Activated CD4-positive, CD25-positive, alpha-beta regulatory T cell treated with anti-CD3 and anti-CD28 coated beads, Interleukin-2, amount 50 U/mL, for 16 hours (primary cell): Measurements from ENCODE around the gene IFNGR1.
"Not testable (repeated sequence)": the region's sequence is repeated elsewhere in the genome, so short reads cannot be mapped to it uniquely, and the experiment has no call there.

Experiments
- DNase-seq: peaks from one replicate; pipeline ENCODE4 v3.0.0-alpha.2; 2020; ENCODE audit warnings: low read depth, low spot score

The IFNGR1 gene

GRCh38 chr6:137236581-137237355 is 17.6 kb upstream of the IFNGR1 start:
- no peak for DNase-seq

DNA sequence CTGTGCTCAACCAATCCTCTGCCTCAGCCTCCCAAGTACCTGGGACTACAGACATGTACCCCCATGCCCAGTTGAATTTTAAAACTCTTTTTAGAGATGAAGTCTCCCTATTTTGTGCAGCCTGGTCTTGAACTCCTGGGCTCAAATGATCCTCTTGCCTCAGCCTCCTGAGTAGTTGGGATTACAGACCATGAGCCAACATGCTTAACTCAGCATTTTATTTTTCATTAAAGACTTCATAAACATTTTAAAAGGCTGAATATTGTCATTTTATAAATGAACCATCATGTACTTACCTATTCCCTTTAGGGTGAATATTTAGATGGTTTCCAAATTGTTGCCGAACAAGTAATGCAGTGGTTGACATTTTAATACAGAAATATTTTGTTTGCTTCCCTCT is 16.5 kb upstream of the IFNGR1 start:
- DNase-seq, result no peak

- DNase-seq, result no peak
Measured at GRCh38 chr6:137233911-137234863, 15.0 kb upstream of the IFNGR1 start.

GRCh38 chr6:137231895-137232294 is 12.7 kb upstream of the IFNGR1 start:
- DNase-seq, result no peak

GRCh38 chr6:137230956-137231555 is 11.9 kb upstream of the IFNGR1 start:
- no peak for DNase-seq

DNA sequence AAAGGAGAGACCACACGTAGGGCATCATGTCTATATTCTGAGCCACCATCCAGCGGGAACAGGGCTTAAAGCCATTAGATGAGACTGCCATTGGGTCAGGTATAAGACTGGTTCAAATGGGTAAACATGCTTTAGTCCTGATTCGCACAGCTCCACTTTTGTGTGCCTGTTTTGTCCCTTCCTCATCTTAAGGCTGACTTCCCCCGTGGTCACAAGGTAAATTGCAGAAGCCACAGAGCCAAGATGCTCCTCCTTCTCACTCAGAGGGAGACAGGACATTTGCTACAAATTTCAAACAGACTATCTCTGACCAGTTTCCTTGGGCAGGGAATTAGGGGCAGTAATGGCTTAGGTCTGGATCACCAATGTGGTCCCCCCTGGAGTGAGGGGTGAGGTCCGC is 11.4 kb upstream of the IFNGR1 start:
- DNase-seq, result no peak

- DNase-seq, result no peak
Measured at GRCh38 chr6:137229075-137229759, 10.0 kb upstream of the IFNGR1 start.

- DNase-seq, result no peak
Measured at GRCh38 chr6:137227871-137228302, 8.7 kb upstream of the IFNGR1 start.

DNA sequence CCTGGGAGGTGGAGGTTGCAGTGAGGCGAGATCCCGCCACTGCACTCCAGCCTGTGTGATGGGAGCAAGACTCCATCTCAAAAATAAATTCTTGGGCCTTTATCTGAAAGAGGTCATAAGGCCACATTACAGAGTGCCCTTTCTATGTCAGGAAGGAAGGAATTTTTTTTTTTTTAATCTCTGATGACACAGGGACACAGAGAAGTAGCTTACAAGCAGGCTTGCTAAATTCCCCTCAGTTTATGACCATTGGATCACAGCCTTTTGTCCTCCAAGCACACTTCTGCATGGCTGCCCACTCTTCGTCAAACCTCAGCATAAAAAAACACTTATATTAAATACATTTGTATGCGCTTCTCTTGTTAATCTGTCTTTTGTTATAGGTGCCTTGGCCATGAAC is 7.5 kb upstream of the IFNGR1 start:
- DNase-seq, result no peak

- DNase-seq, result no peak
Measured at GRCh38 chr6:137224799-137225198, 5.6 kb upstream of the IFNGR1 start.

DNA sequence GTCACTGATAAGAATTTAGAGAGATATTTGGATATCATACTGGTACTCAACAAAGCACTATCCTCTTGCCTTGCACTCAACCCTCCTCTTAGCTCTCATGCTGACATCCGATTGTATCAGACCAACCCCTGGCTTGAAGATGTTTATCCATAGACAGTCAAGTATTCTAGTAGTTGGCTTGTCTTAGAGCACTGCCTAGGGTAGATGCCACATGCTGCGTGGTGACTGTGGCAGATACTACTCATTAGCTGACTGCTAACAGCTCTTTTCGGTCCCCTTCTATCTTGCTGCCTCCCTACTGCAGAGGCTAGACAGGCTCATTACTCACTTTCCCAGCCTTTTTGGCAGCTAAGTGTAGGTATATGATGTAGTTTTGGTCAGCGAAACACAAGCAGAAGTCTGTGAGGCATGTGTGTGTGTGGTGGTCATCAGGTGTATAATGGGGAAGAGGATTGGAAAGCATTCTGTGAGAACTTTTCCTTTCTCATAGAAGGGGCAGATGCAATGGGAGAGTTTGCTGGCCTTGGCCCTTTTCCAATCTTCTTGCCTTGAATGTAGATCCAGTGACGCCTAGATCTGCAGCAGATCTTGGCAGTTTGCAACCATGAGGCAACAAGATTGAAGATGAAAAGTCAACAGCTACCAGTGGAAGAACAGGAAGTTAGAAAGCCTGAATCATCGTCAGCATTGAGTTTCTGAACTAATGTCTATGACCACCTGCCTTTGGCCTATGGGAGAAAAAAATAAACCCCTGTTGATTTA is 4.4 kb upstream of the IFNGR1 start:
- DNase-seq, result no peak

DNA sequence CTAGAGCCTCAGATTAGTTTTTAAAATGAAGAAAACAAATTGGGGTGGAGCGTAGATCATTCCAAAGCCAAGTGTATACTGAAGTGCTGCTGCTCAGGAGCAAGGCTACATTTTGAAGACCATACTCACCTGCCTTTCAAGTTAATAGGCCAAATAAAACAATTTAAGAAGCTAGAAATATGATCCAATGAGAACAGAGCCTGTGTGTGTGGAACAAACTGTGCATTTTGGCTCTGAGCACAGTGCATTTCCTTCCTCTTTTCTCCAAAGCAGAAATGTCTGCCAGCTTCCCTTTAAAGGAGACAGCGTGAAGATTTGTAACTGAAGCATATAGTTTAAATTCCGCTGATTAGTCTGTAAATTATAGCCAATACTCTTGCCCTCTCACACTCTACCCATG is 3.2 kb upstream of the IFNGR1 start:
- DNase-seq, result no peak

GRCh38 chr6:137219664-137220252 is 573 bp upstream of the IFNGR1 start:
- DNase-seq, result no peak

DNA sequence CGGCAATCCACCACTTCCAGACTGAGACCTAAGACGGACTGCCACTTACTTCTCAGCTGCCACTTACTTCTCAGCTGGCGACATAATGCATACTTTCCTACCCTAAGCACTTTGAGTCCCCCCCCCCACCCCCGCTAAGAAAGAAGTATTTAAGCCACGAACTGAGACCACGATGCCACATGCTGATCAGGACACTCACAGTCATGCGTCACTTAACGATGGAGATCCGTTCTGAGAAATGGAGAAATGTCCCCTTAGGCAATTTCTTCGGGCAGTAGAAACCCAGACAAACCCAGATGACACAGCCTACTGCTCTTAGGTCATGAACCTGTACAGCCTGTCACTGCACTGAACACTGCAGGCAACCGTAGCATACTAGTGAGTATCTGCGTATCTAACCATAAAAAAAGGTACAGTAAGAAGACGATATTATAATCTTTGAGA is 690 bp downstream of the IFNGR1 start:
- DNase-seq, result no peak

DNA sequence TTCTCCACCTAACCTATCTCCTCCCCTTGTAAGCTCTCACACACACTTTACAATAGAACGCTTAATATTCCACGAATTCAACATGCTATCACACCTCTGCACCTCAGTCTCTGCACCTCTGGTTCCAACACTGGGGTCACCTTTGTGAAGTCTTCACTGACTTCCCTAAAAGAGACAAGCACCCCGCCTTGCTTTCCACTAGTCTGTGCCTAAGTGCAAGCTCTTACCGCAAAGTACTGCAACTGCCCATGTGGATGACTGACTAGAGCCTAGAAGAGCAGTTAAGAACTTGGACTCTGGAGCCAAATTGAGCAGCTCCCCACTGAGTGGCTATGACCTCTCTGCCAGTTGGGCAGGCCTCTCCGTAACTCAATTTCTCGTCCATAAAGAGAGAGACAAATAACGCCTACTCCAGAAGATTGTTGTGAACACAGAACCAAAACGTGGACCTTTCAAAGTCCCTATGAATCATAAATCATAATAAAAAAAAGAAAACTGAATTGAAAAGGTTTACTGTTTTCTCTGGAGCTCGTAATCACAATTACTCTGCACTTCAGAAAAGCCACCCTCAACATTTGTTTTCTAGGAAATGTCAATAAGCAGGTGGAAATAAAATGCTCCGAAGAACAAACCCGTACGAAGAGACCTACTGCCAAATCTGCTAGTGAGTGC is 1.2 kb downstream of the IFNGR1 start:
- no peak for DNase-seq

DNA sequence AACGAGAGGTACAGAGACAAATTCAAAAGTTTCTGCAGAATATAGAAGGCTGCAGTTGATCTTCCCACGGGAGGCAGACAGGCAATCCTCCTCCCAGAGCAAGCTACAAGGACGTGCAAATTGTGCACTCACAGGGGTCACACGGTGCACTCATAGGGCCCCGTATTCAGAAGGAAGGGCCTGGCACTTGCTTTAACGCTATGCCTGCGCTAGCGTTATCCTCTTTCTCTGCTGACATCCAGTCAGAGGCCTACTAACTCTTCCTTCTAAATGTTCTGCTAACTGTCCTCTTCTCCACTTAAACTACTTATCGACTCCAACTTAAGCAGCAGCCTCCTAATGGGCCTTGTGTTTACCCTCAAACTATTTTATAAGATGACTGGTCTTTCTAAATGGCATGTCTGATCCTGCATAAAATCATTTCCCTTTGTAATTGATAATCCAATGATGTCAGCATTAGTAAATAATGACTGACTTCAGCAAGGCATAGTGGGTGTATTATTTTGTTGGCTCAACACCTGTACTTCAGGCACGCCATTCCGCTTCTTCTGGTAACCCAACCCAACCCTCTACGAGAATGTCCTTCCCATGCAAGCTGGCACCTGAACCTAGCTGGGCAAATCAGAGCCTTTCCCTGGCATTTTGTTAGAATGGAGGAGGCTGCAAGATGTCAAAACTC is 2.2 kb downstream of the IFNGR1 start:
- no peak for DNase-seq

DNA sequence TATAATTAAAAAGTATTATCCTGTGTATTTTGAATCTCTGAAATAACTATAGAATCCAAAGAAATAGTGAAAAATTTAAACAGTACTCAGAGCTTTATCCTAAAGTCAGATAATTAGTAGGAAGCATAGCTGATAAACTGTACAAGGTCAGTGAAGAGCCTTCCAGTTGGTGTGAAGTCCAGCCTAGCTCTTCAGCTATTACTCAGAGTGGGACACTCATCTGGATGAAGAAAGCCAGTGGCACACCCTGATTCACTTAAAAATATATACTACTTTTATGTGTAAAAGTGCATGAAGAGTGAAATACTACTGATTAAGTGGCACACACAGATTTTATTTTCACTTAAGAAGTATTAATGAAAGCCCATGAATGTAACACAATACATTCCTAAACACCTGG is 3.1 kb downstream of the IFNGR1 start:
- DNase-seq, result no peak

GRCh38 chr6:137215630-137216029 is 3.6 kb downstream of the IFNGR1 start:
- DNase-seq, result not testable (repeated sequence)

DNA sequence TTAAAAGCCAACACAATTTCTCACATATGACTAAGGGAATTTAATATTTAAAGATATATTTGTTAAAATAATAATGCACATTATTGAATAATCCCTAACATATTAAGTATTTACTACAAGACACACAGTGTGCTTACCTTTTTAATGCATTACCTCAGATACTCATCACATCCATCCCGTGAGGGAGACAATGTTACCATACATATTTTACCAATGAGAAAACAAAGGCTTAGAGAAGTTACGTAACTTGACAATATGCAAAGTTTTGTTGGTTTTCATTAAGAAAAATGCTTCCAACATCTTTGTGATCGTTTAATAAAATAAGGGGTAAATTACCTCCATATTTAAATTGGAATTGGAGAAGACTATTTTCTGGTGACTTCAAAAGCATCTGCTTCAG is 4.3 kb downstream of the IFNGR1 start:
- DNase-seq, result no peak
